ENCODE data around the gene CBX4. TPM values are rescaled to one million over a fixed set of nuclear protein-coding genes. Genes with fewer than 3 reads are reported as not detected.

Gene CBX4
- total and polyA plus RNA-seq, 2 of the 4 experiments (the other 2 are of a cell fraction) = 3.2 to 9.4 TPM

GRCh38 chr17:79811868-79812352 is 27.3 kb downstream of the CBX4 start (continued):
- TF ChIP-seq FOS (IDR thresholded peaks at IDR 0.05; ENCODE audit: low read depth, low read length) (no peak), RCOR1 (IDR thresholded peaks at IDR 0.05; ENCODE audit: insufficient replicate concordance, low read length) (no peak)
- TF ChIP-seq, protein P1, sequence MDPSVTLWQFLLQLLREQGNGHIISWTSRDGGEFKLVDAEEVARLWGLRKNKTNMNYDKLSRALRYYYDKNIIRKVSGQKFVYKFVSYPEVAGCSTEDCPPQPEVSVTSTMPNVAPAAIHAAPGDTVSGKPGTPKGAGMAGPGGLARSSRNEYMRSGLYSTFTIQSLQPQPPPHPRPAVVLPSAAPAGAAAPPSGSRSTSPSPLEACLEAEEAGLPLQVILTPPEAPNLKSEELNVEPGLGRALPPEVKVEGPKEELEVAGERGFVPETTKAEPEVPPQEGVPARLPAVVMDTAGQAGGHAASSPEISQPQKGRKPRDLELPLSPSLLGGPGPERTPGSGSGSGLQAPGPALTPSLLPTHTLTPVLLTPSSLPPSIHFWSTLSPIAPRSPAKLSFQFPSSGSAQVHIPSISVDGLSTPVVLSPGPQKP (IDR thresholded peaks at IDR 0.05; ENCODE audit: borderline replicate concordance, low read depth, low read length) = no peak

All from IMR-90 (cell line).